ENCODE data around the gene MTMR11. TPM values are rescaled to one million over a fixed set of nuclear protein-coding genes. Genes with fewer than 3 reads are reported as not detected.

MTMR11 gene
- total and polyA plus RNA-seq, 2 of the 13 experiments (the other 11 are each of a cell fraction or from before 2014, with no cell fraction given): 0.49 to 2.8 TPM

DNA sequence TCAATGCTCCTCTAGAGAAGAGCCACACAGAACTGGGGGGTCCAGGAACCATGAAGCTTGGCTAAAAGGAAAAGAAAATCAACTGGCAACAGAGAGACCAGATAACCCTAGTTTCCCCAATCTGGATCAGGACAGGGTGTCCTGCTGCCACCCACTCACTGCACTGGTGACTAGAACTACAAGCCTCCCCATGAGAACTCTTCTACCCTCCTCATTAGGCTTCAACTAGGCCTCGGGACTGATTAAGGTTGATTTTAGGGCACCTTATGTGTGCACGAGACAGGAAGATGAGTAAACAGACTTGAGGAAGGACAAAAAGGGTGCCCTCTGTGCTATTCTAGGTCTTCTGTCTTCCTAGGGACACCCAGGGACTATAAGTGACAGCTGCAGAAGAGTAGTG, 6.8 kb downstream of the MTMR11 start:
- no peak overlapping the region for H3K4me3 ChIP-seq (replicated peaks in 1 of 3; ENCODE audit: insufficient read depth in 1 of 3, low read depth in 2 of 3, low read length in 3 of 3)
- no peak for ATAC-seq
- ChIA-PET CTCF (ENCODE audit: low intra/inter-chr PET ratio, low total read pairs) (no interaction called here), POLR2A (interaction anchor here (2.2 kb wide), 1 partner anchor 43 kb away, joined by 27 read pairs; a partner anchor contains a TSS)
- H3K79me2 ChIP-seq (ENCODE audit: insufficient read depth, low read length): peaks cover 17% of the 10 kb centered on the region
- intact Hi-C loops (cut with micrococcal nuclease; ENCODE audit: unreplicated experiment): no loop called here
- DNase-seq (ENCODE audit: low spot score): no peak
- 87% methylated on average over 2 of the region's 2 CpGs for WGBS (ENCODE audit: low lambda C conversion rate)
- no TSS peak for BruUV-seq (replicated peaks)
- H3K27ac ChIP-seq (ENCODE audit: extremely low read length, insufficient read depth, low read length): no peak overlapping the region
- no peak overlapping the region for H3K9ac ChIP-seq (ENCODE audit: insufficient read depth, low read depth, low read length)
- H3K9me3 ChIP-seq (ENCODE audit: low read length): no peaks in the 10 kb centered on the region
- H2AFZ ChIP-seq (ENCODE audit: low read length): no peak overlapping the region
- peaks cover 30% of the 10 kb centered on the region for H3K4me1 ChIP-seq (ENCODE audit: insufficient read depth, low read length)
- 0 out of 2 replicates have a peak, but pooled peaks cover 3% of the 10 kb centered on the region for H4K20me1 ChIP-seq (ENCODE audit: insufficient read depth, low read length)
- FAIRE-seq: no peak
- in situ Hi-C loops (cut with HindIII; ENCODE audit: extremely low pct_ligation_motif_present, low pct_unique_long_range_greater_than_20kb): no loop called here
- H3K27me3 ChIP-seq (ENCODE audit: control insufficient read depth in 1 of 2, insufficient read depth in 2 of 2, low read length in 2 of 2): no peaks in the 10 kb centered on the region; a peak in 1 of 5 replicates
- H3K36me3 ChIP-seq (replicated peaks in 1 of 2; ENCODE audit: control insufficient read depth in 1 of 2, insufficient read depth in 2 of 2, low read length in 2 of 2): peaks cover 2 to 16% of the 10 kb centered on the region in 2 experiments; a peak in 3 of 5 replicates
- TF ChIP-seq GPN1 (CRISPR knock-in tag; IDR thresholded peaks at IDR 0.05; ENCODE audit: borderline replicate concordance) (no peak), ELF1 (CRISPR knock-in tag; IDR thresholded peaks at IDR 0.05) (no peak), PHF20 (CRISPR knock-in tag; IDR thresholded peaks at IDR 0.05) (no peak), NKX3-1 (CRISPR knock-in tag; IDR thresholded peaks at IDR 0.05) (no peak), IKZF4 (CRISPR knock-in tag; IDR thresholded peaks at IDR 0.05; ENCODE audit: borderline replicate concordance, low read depth, not compliant biosample characterization) (no peak), RBAK (CRISPR knock-in tag; IDR thresholded peaks at IDR 0.05) (no peak), RFX5 (IDR thresholded peaks at IDR 0.05; ENCODE audit: low read depth, low read length) (no peak), TP53 (CRISPR knock-in tag; conservative IDR thresholded peaks at IDR 0.05) (no peak), MED8 (CRISPR knock-in tag; IDR thresholded peaks at IDR 0.05; ENCODE audit: insufficient replicate concordance) (no peak), ATAD3A (CRISPR knock-in tag; IDR thresholded peaks at IDR 0.05) (no peak), ARNT2 (CRISPR knock-in tag; IDR thresholded peaks at IDR 0.05; ENCODE audit: low read depth) (no peak), ZNF337 (CRISPR knock-in tag; IDR thresholded peaks at IDR 0.05; ENCODE audit: borderline replicate concordance, low read depth) (no peak), TFAP4 (IDR thresholded peaks at IDR 0.05; ENCODE audit: borderline replicate concordance, low read depth) (no peak)
- TF ChIP-seq, protein P1, sequence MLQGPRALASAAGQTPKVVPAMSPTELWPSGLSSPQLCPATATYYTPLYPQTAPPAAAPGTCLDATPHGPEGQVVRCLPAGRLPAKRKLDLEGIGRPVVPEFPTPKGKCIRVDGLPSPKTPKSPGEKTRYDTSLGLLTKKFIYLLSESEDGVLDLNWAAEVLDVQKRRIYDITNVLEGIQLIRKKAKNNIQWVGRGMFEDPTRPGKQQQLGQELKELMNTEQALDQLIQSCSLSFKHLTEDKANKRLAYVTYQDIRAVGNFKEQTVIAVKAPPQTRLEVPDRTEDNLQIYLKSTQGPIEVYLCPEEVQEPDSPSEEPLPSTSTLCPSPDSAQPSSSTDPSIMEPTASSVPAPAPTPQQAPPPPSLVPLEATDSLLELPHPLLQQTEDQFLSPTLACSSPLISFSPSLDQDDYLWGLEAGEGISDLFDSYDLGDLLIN (CRISPR knock-in tag; IDR thresholded peaks at IDR 0.05; ENCODE audit: borderline replicate concordance): no peak
- TF ChIP-seq, protein P2, sequence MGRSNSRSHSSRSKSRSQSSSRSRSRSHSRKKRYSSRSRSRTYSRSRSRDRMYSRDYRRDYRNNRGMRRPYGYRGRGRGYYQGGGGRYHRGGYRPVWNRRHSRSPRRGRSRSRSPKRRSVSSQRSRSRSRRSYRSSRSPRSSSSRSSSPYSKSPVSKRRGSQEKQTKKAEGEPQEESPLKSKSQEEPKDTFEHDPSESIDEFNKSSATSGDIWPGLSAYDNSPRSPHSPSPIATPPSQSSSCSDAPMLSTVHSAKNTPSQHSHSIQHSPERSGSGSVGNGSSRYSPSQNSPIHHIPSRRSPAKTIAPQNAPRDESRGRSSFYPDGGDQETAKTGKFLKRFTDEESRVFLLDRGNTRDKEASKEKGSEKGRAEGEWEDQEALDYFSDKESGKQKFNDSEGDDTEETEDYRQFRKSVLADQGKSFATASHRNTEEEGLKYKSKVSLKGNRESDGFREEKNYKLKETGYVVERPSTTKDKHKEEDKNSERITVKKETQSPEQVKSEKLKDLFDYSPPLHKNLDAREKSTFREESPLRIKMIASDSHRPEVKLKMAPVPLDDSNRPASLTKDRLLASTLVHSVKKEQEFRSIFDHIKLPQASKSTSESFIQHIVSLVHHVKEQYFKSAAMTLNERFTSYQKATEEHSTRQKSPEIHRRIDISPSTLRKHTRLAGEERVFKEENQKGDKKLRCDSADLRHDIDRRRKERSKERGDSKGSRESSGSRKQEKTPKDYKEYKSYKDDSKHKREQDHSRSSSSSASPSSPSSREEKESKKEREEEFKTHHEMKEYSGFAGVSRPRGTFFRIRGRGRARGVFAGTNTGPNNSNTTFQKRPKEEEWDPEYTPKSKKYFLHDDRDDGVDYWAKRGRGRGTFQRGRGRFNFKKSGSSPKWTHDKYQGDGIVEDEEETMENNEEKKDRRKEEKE (IDR thresholded peaks at IDR 0.05): no peak
- no peak overlapping the region for H3K4me2 ChIP-seq (ENCODE audit: low read depth, low read length)
